Measurements from ENCODE around the gene AGFG2.
"Not testable (repeated sequence)": the region's sequence is repeated elsewhere in the genome, so short reads cannot be mapped to it uniquely, and the experiment has no call there.

The AGFG2 gene

DNA sequence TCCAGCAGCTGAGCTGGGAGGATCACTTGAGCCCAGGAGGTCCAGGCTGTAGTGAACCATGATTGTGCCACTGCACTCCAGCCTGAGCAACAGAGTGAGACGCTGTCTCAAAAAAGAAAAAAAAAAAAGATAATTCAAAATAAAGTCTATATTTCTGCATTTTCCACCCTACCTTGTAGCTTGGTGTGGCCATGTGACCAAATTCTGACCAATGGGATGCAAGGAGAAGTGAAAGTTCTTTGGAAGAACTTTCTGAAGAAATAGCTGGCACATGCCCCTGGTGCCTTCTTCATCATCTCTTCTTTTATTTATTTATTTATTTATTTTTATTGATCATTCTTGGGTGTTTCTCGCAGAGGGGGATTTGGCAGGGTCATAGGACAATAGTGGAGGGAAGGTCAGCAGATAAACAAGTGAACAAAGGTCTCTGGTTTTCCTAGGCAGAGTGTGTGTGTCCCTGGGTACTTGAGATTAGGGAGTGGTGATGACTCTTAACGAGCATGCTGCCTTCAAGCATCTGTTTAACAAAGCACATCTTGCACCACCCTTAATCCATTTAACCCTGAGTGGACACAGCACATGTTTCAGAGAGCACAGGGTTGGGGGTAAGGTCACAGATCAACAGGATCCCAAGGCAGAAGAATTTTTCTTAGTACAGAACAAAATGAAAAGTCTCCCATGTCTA is 17.0 kb upstream of the AGFG2 start:
- not testable (repeated sequence) for DNase-seq

DNA sequence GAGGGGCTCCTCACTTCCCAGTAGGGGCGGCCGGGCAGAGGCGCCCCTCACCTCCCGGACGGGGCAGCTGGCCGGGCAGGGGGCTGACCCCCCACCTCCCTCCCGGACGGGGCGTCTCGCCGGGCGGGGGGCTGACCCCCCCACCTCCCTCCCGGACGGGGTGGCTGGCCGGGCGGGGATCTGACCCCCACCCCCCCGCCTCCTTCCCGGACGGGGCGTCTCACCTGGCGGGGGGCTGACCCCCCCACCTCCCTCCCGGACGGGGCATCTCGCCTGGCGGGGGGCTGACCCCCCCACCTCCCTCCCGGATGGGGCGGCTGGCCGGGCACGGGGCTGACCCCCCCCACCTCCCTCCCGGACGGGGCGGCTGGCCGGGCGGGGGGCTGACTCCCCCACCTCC is 15.8 kb upstream of the AGFG2 start:
- not testable (repeated sequence) for DNase-seq

- DNase-seq, result not testable (repeated sequence)
Measured at GRCh38 chr7:100528108-100528866, 10.7 kb upstream of the AGFG2 start.

GRCh38 chr7:100532165-100533022 is 6.6 kb upstream of the AGFG2 start:
- DNase-seq, result no peak

GRCh38 chr7:100535982-100536381 is 3.0 kb upstream of the AGFG2 start:
- not testable (repeated sequence) for DNase-seq

- DNase-seq, result not testable (repeated sequence)
Measured at GRCh38 chr7:100536695-100537094, 2.3 kb upstream of the AGFG2 start.

GRCh38 chr7:100538348-100538653 is 702 bp upstream of the AGFG2 start:
- DNase-seq, result no peak

DNA sequence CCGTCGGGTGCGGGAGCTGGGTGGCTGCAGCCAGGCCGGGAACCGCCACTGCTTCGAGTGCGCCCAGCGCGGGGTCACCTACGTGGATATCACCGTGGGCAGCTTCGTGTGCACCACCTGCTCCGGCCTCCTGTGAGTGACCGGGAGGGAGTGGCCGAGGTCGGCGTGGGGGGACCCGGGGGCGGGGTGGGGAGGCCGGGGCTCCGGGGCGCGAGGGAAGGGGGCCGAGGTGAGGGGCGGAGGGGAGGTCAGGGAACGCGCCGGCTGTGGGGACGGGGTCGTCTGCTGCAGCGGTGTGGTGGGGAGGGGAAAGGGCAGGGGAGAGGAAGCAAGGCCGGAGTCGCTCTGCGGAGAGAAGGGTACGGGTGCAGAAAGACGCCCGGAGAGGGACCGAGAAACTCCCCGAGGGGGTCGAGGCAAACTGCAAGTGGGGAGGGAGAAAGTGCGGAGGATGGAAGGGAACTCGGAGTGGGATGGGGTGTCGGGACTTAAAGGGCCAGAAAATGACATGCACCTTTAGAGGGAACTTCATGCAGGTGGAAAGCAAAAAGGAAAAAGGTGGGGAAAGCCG is 518 bp downstream of the AGFG2 start:
- no peak for DNase-seq

DNA sequence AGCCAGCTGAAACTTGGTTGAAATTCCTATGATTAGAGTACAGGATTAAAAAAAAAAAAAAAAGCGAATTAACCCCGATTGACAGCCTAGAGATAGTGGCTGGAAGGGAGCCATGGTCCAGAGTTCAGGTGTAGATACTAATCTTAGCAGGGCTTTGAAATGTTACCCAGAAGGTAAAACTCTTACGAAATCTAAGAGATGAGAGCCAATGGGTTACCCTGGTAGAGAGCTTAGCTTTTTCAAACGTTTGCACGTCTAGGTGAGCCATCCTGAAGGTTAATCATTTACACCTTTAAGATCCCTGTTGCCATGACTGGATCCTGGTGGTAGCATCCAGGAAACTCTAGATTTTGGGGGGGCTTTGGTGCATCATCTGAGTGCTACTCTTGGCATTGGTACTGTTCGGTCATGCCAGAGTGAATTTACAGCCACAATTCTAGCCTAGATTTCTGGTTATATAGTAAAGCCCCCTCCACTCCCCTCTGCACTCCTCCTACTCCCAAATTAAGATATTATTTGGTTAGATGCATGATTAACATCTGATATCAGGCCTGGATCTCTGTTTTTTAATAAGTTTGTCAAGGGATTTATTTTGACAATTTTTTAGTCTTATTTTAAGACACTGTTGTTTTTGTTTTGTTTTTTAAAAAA is 1.2 kb downstream of the AGFG2 start:
- no peak for DNase-seq

DNA sequence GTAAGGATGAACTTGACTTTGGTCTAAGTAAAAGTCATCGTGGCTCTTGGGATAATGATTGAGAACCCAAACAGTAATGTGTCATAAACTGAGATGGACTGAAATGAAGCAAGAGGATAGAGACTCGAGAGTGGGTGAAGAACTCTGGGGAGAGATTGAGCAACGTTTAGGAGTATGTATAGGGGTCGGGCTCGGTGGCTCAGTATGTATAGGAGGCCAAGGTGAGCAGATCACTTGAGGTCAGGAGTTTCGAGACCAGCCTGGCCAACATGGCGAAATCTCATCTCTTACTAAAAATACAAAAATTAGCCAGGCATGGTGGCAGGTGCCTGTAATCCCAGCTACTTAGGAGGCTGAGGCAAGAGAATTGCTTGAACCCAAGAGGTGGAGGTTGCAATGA is 2.3 kb downstream of the AGFG2 start:
- DNase-seq, result not testable (repeated sequence)

- no peak for DNase-seq
Measured at GRCh38 chr7:100543586-100543985, 4.6 kb downstream of the AGFG2 start.

- DNase-seq, result no peak
Measured at GRCh38 chr7:100544386-100544785, 5.4 kb downstream of the AGFG2 start.

- DNase-seq, result no peak
Measured at GRCh38 chr7:100544967-100545359, 6.0 kb downstream of the AGFG2 start.

DNA sequence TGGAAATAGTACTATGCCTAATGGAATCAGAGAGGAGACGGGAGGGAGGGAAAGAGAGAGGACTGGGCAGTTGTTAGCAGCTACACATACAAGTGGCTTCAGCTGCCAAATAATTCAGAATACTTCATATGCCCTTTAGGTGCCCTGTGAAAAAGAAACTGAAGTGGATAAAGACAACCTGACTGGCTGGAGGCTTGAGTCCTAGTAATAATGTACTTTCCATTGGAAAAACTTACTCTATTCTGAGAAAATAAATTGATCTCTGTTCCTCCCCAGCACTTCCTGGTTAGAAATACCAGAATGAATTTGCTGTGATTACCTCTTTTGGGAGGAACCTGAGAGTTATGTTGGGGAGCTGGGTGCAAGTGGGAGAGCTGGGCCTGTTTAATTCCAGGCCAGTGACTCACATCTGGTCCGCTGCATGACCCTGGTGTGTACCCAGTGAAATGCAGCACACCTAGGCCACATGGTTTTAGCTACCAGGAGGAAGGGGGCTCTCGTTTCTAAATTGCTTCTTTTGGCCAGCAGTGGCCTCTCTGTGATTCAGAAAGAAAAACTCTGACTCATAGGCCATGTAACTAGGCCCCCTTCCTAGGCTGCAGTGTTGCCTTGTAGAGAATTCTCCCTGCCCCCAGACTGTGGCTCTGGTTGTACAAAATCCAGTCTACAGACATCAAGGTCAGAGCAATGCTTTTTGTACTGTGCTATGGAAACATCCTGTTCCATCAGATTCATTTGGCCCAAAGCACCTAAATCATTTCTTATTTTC is 6.5 kb downstream of the AGFG2 start:
- DNase-seq, result peak; percentile 64

DNA sequence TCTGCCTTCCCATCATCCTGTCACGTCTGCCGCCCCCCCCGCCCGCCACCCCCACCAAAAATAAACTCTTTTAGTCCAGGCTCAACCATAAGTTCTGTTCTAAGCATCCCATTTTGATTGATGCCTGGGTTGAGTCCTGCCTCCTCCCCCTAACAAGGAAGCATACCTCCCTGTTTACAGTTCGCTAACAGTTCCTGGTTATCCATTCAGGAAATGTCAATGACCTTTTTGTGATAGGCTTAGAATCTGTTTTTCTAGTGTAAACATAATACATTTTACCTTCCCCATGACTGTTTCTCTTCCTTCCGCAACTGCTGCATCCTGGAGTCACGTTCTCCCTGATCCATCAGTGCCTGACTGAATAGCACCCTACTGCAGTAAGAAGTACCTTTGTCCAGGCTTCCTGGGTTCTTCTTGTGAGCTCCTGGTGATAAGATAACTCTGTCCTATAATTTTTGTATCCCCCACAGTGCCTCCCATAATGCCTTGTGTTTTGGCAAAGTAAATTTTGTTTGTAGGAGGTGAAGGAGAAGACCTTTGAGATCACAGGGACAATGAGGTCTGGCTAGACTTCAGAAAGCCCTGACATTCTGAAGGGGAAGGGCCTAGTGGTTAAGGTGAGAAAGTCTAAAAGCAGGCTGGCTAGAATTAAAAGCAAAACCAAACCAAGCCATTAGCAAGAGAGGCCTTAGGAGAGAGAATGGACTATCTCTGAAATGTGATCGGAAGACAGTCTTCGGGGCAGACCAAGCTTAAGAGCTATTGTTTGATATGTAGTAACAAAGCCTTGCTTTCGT is 7.3 kb downstream of the AGFG2 start:
- DNase-seq, result no peak

GRCh38 chr7:100546926-100547800 is 8.2 kb downstream of the AGFG2 start:
- DNase-seq, result no peak

GRCh38 chr7:100547872-100548271 is 8.9 kb downstream of the AGFG2 start:
- peak; percentile 29 for DNase-seq

- not testable (repeated sequence) for DNase-seq
Measured at GRCh38 chr7:100548446-100548845, 9.4 kb downstream of the AGFG2 start.

- no peak for DNase-seq
Measured at GRCh38 chr7:100552532-100552931, 13.5 kb downstream of the AGFG2 start.

DNA sequence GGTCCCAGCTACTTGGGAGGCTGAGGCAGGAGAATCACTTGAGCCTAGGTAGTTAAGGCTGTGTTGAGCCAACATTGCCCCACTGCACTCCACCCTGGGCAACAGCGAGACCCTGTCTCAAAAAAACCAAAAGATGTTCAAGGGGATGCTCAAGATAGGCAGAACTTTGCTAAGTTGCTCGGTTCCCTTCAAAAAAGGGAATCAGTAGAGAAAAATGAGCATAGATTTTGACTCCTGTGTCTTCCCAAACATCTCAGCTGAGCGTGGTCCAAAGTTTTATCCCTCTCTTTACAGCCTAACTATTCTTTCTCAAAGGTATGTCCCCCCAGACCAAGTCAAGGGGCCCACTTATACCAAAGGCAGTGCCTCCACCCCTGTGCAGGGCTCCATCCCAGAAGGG is 14.0 kb downstream of the AGFG2 start:
- no peak for DNase-seq

Data from right hindlimb (tissue), 1 donor.